GM19035 (cell line): ENCODE results near the gene RREB1.

Experiments
- ATAC-seq: cut with Tn5 transposase; IDR thresholded peaks from one replicate; pipeline ENCODE4 v1.9.1; 2021; ENCODE audit not compliant: unreplicated experiment

RREB1 gene, protein sequence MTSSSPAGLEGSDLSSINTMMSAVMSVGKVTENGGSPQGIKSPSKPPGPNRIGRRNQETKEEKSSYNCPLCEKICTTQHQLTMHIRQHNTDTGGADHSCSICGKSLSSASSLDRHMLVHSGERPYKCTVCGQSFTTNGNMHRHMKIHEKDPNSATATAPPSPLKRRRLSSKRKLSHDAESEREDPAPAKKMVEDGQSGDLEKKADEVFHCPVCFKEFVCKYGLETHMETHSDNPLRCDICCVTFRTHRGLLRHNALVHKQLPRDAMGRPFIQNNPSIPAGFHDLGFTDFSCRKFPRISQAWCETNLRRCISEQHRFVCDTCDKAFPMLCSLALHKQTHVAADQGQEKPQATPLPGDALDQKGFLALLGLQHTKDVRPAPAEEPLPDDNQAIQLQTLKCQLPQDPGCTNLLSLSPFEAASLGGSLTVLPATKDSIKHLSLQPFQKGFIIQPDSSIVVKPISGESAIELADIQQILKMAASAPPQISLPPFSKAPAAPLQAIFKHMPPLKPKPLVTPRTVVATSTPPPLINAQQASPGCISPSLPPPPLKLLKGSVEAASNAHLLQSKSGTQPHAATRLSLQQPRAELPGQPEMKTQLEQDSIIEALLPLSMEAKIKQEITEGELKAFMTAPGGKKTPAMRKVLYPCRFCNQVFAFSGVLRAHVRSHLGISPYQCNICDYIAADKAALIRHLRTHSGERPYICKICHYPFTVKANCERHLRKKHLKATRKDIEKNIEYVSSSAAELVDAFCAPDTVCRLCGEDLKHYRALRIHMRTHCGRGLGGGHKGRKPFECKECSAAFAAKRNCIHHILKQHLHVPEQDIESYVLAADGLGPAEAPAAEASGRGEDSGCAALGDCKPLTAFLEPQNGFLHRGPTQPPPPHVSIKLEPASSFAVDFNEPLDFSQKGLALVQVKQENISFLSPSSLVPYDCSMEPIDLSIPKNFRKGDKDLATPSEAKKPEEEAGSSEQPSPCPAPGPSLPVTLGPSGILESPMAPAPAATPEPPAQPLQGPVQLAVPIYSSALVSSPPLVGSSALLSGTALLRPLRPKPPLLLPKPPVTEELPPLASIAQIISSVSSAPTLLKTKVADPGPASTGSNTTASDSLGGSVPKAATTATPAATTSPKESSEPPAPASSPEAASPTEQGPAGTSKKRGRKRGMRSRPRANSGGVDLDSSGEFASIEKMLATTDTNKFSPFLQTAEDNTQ (N-terminal part only)

DNA sequence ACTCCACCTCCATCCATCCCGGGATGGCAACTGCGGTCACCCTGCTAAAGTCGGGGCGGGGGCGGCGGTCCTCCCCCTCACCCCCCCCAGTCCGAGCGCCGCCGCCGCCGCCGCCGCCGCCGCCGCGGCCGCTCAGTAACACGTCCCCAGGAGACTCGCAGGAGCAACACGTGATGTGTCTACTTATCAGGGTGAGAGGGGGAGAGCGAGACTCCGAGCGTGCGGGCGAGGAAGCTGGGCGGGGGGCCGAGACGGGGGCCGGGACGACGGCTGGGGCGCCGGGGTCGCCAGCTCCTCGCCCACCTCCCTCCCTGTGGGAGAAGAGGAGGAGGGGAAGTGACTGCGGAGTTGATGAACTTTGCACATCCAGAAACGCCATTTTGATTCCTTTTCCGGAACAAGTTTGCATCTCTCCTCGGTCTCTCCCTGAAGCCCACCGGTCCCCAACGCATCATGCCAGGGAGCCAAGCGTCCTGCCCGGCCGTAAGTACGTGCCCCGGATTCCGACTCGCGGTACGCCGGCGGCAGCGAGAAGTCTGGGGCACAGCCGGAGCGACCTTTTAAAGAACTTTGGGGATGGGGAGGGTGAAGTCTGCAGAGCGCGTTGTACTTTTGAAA is at the start of gene RREB1:
Gene RREB1, plus strand, starts transcription at position 384 of the 618 bp plus-strand sequence. CDS start 73,951 bp downstream, outside the sequence.
- peak; percentile 61 for ATAC-seq

DNA sequence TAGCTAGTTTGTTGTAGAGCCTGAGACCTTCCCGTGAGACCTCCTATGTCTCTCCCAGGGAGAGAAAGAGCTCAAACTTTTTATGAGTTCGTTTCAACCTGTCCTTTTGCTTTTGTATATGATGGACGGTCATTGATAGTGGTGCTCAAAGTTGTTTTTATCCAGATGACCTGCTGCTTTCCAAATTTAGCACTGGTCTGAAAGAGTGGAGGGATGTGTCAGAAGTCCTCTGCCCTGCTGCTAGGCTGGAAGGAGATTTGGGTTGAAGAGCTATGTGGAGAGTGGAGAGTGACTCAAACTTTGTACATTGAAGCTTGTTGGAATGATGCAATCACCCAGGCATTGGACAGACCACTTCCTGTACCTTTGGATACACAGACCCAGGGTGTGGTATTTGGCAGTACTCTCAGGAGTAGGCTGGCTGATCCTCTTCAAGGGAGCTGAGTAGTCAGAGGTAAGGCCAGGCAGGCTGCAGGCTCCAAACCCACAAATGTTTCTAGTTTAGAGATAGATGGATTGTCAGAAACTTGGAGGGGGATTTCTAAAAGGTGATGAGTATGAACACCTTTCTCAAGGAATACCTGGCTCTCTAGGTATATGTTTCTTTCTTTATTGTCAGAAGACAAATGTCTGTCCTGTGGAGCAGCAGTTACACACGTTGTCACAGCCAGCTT is 49.4 kb upstream of the RREB1 start:
- ATAC-seq: no peak

GRCh38 chr6:7060769-7061516 is 46.8 kb upstream of the RREB1 start:
- no peak for ATAC-seq

- ATAC-seq: no peak
Observed at GRCh38 chr6:7062451-7063162, 45.2 kb upstream of the RREB1 start.

DNA sequence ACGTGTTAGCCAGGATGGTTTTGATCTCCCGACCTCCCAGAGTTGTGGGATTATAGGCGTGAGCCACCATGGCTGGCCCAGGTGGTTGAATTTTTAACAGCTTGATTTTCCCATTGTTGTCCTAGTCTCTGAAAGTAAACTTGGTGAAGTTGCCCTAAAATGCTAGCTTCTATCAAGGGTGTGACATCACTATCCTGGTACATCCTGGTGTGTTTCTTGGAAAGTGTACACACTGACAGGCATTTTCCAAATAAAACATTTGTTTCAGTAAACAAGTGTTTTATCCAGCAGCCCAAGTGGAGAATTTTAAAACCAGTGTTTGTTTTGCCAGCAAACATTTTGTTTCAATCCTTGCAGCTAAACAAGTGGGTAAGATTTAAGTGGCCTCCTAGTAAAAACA is 40.5 kb upstream of the RREB1 start:
- ATAC-seq: no peak

- no peak for ATAC-seq
Observed at GRCh38 chr6:7071405-7071804, 36.4 kb upstream of the RREB1 start.

GRCh38 chr6:7073082-7073820 is 34.5 kb upstream of the RREB1 start:
- peak; percentile 21 for ATAC-seq

DNA sequence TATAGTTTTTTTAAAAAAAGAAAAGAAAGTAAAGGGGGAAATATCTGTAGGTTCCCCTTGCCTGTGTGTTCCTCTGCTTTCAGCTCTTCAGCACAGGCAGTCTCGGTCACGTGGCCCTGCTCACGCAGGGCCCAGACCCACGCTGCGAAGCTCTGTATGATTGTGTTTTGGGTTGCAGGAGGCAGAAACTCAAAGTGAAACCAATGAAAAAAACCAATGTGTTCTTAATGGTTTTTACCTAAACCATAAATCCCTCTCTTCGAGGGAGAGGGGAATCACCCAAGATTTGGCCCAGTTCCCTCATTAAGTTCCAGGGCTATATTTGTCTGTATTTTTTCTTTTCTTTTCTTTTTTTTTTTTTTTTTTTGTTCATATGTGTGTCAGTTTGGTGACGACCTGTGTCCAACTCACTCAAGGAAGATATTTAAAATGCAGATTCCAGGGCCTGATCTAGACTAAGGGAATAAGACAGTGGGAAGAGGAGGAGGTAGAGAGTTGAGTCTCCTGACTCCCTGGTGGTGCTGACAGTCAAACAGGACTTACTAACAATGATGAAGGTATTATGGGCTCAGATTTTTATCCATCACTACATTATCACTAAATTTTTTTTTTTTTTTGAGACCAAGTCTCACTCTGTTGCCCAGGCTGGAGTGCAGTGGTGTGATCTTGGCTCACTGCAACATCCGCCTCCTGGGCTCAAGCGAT is 33.8 kb upstream of the RREB1 start:
- peak; percentile 99 for ATAC-seq

GRCh38 chr6:7074870-7075269 is 32.9 kb upstream of the RREB1 start:
- no peak for ATAC-seq

GRCh38 chr6:7075341-7076000 is 32.3 kb upstream of the RREB1 start:
- no peak for ATAC-seq

- no peak for ATAC-seq
Observed at GRCh38 chr6:7077856-7078255, 29.9 kb upstream of the RREB1 start.

- ATAC-seq: no peak
Observed at GRCh38 chr6:7078856-7079255, 28.9 kb upstream of the RREB1 start.

DNA sequence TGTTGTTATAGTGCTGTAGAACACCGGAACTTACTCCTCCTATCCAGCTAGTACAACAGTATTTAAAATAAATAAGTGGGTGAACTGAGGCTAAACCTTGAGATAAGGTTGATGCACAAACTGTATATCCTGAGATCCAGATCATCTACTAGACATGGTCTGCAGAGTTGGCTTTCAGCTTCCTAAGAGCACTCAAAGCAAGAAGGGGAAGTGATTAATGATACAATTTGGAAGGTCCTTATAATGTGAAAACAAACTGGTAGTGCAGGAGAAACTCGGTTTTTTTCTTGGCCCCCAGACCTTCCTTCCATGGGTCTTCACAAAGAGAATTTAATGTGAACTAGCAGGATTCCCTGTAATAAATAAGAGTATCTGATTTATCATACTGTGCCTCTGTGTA is 27.4 kb upstream of the RREB1 start:
- no peak for ATAC-seq

DNA sequence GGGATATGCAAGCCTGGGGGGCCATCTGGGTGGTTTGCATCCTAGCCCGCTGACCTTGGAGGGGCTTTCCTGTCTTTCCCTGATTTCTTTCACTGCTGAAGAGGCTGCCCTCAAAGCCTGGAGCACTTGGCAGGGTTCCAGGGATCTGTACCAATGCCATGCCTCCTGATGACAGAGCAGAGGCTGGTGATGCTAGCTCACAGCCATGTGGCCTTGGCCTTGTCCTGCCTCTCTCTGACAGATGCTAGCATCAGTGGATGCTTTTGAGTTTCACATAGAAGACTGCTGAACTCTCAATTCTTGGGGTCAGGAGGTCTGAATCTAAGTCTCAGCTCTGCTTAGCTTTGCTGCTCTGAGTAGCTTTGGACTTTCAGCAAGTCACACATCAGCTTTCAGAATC is 21.9 kb upstream of the RREB1 start:
- ATAC-seq: peak; percentile 19

DNA sequence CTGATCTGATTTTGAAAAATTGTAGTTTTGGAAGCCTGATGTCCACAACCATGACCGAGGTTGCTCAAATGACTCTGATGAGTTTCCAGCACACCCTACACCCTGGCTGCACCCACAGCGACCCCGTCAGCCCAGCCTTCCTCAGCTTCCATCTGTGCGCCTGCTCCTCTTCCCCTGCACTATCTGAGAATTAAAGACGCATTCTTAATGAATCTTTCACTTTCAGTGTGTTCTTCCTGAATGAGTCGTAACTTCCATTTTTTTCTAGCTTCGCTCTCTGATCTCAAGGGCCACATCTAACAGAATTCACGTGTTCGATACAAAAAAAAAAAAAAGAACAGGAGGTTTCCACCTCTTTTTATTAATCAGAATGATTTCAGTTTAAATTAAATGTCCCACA is 21.3 kb upstream of the RREB1 start:
- ATAC-seq: peak; percentile 45

DNA sequence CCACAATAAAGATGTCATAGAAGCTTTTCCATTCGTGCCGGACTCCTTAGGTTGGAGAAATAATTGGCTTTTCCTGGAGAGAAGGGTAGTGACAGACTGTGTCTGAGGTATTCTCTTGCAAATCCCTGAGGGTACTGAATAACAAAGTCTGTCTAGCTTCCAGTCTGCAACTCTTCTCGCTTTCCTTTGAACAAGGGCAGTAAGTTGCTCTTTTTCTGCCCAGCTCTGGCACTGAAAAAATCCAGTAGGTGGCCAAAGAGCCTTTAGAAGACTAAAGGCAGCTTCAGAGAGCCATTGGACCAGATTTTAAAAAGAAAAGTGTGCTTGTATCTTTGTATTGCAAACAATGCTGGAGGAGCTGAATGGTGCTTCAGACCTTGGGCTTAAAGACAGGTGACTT is 20.7 kb upstream of the RREB1 start:
- no peak for ATAC-seq

GRCh38 chr6:7087491-7087979 is 20.2 kb upstream of the RREB1 start:
- ATAC-seq: peak; percentile 56
